Activated CD4-positive, alpha-beta T cell treated with anti-CD3 and anti-CD28 coated beads for 4 hours (primary cell): ENCODE results near the gene CASQ2.

Source experiments
- DNase-seq, 2 donors: peaks; one replicate each; pipeline ENCODE4 v3.0.0-alpha.2; 2020

CASQ2 gene

DNA sequence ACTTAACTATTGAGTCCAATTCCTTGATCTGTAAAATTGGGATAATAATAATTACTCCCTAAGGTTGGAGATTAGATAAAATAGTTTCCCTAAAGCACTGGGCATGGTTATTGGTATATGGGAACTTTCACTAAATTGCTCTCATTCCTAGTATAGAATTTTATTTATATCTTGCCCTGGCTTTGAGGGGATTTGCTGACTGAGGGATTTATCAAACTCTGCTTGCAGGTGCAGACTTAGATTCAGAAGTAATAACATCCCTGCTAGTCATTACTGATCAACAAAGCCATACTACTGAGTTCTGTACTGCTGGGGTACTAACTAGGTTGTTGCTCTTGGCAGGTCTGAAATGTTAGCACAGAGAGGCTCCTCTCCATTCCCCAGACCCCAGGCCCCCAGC lies 41.9 kb downstream of the CASQ2 start:
- DNase-seq, result no peak

- no peak for DNase-seq
These were observed 42.4 kb downstream of the CASQ2 start for GRCh38 chr1:115726161-115726560.

GRCh38 chr1:115725600-115725999 lies 42.9 kb downstream of the CASQ2 start:
- DNase-seq, result no peak

DNA sequence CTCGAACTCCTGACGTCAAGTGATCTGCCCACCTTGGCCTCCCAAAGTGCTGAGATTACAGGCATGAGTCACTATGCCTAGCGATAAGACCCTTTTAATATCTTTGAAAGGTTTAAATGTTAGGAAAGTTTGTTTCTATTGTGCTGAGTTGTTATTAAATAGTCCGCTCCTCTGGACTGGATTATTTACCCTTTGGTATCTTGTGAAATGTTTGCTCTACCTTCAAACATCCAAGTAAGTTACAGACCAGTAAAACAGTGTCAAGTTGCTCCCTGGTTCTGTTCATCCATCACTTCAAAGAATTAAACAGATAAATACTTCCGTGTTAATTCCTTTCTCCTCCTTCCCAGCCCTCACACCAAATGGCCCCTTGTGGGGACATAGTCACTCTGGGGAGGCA lies 44.8 kb downstream of the CASQ2 start:
- DNase-seq, result no peak

DNA sequence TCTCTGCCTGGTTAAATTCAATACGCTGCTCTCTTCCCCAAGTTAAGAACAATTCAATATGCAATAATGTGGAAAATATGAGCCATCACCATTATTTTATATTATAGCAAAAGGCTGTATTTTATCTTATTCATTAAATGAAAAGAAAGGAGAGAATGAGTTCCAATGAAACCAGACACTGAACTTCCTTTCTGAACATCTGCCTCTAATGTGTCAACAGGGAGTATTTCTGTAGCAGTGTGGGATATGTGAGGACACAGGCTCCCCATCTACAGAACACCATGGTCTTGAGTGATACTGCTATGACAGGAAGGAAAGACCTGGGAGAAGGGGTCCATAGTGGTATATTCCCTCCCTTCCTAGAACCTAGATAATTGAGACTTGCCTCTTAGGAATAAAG lies 46.3 kb downstream of the CASQ2 start:
- no peak for DNase-seq

DNA sequence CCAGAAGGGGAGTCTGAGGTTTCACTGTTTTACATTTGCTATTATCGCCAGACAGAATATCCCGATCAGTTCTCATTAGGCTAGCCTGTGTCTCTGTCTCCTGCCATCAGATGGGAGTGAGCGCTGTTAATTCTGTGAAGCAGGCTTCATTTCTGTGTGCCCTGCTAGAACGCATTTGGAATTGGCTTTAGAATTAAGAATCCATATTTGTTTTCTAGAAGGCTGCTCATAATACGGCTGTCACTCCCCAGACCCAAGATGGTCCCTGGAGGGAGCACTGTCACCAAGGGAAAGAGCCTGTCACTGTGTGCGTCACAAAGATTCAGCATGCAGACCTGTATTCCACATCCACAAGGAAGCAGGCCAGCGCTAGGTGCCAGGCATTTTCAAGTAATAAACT lies 49.2 kb downstream of the CASQ2 start:
- no peak for DNase-seq

DNA sequence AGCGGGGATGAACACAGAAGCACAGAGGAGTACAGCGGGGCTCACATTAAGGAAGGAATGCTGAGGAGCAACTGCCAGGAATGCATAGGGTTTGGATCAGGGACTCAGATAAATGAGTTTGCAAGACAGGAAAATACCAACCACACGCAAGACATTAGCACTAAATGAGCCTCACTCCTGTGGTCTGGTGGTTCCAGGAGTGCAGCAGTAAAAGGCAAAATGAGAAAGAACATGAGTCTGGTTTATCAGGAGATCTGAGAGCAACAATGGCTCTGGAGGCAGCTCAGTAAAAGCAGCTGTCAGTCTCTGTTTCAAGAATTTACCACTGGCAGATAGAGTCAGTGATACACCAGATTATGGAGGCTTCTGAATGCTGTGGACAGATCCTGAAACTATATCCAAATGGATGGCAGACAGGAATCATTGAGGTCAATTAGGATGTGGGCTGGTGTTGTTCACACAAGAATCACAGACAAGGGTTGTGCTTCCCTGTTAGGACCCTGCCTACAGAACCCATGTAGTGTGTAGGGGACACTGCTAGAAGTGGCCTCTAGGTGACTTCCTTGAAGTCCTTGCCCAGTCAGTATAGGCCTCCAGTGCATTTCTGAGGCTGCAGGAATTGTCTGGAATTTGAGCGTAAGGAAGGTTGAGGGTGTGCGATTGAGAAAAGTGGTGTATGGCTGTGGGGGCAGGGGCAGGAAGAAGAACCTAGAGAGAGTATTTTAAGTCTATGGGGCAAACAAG lies 50.3 kb downstream of the CASQ2 start:
- DNase-seq, result no peak

DNA sequence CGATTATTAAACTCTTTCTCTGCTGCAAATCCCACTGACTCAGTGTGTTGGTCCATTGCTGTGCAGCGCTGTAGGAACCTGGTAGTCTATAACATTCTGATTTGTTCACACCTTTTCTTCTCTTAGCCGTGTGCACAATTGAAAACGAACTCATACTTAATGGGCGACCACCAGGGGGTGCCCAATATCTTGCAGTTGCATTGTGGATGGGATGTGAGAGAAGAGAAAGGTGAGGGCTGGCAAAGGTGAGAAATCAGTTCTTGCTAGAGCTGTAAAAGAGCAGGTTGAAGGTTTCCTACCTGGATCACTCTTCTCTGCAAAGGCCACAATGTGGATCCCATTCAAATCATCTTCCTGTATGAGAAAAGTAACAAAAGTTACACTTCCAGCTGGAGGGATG lies 51.0 kb downstream of the CASQ2 start:
- peak in 1 of 2 donors; percentile 3 for DNase-seq

DNA sequence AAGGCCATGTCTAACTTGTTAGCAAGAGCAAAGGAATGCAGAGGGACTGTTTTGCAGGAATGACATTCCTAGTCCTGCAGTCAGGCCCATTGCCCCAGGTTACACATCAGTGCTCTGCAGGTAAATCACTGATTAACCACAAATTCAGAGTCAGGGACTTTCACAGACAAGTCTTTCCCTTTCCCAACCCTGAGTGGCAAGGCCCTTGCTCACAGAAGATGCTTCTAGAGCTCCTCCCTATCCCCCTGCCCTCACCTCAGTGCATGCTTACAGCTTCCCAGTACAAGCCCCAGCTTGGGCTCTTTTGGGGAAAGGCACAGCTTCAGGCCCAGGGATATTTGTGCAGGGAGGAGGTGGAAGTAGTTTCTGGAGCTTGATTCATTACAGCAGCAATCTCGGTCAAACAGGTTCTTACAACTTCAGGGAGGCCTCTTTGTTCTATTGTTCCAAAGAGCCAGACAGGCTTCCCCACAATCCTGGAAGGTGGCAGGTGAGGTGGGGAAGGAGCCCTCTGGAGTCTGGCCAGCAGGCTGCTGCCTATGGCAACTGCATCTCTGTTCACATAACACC lies 53.9 kb downstream of the CASQ2 start:
- DNase-seq, result no peak

GRCh38 chr1:115713906-115714305 lies 54.6 kb downstream of the CASQ2 start:
- no peak for DNase-seq

DNA sequence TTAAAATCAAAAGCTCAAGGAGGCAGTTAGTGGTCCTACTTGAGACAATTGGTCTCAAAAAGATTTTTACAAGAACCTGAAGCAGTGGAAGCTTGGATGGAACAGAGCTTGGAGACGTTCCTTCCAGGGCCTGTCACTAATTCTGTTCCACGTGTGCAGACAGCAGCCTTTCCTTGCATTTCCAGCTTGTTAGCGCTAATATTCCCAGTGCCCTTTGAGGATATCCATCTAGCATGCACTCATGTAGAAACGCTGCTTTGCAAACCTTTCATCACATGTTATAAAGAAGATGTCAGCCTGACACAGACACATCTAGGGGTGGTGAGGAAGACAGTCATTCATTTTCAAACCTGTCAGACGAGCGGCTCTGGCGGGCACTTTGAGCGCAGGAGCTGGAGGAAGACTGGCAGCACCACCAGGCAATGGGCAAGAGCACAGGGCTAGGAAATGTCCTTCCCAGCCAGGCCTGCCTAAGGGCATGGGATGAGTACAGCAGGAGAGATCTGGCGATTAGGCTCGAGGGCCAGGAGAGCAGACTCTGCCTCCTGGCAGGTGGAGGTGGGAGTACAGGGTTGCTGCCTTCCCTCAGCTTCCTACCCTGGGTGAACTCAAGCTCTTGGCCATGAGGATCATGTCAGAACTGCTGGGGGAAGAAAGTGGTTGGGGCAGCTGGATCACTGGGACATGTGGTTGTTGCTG lies 55.5 kb downstream of the CASQ2 start:
- DNase-seq, result no peak

- no peak for DNase-seq
These were observed 57.5 kb downstream of the CASQ2 start for GRCh38 chr1:115710859-115711624.

DNA sequence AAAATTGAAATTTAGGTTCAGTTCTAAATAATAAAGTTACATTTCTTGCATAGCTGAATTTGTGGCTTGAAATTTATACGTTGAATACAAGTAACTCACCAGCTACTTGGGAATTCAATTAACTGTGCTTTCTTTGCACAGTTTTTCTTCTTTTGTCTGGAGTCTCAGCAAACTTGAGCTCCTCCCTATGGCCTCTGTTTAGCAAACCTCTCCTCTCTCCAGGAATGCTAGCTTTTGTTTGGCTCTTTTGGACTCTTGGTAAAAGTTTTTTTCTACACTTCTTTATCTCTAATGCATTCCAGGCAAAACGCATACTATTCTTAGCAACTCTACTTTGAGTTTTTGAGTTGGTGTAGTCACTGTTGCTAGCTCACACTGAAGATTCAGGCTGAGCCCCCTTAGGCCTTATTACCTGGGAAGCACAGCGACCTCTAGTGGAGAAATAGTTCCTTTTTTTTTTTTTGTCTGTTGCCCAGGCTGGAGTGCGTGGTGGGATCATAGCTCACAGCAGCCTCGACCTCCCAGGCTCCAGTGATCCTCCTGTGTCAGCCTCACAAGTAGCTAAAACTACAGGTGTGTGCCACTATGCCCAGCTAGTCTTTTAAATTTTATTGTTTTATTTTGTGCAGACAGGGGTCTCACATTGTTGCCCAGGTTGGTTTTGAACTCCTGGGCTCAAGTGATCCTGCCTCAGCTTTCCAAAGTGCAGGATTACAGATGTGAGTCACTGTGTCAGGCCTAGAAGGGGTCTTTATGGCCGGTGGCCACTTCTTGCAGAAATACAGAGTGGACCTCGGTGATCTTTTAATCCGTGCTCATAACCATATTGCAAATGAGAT lies 61.7 kb downstream of the CASQ2 start:
- no peak for DNase-seq

DNA sequence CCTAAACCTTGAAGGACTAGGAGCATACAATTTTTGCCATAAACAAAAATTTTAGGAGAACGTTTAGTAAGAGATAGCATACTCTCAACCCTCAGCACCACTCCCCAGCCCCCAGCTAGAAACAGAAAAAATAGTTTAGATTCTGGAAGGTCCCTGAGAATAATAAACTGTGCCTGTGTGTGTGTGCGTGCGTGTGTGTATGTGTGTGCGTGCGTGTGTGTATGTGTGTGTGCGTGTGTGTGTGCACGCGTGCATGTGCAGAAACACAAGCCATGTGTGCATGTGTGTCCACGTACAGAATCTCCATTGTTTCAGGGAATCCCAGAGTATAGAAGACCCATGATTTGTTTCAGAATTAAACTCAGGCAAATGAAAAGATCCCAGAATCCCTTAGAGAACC lies 62.6 kb downstream of the CASQ2 start:
- no peak for DNase-seq

DNA sequence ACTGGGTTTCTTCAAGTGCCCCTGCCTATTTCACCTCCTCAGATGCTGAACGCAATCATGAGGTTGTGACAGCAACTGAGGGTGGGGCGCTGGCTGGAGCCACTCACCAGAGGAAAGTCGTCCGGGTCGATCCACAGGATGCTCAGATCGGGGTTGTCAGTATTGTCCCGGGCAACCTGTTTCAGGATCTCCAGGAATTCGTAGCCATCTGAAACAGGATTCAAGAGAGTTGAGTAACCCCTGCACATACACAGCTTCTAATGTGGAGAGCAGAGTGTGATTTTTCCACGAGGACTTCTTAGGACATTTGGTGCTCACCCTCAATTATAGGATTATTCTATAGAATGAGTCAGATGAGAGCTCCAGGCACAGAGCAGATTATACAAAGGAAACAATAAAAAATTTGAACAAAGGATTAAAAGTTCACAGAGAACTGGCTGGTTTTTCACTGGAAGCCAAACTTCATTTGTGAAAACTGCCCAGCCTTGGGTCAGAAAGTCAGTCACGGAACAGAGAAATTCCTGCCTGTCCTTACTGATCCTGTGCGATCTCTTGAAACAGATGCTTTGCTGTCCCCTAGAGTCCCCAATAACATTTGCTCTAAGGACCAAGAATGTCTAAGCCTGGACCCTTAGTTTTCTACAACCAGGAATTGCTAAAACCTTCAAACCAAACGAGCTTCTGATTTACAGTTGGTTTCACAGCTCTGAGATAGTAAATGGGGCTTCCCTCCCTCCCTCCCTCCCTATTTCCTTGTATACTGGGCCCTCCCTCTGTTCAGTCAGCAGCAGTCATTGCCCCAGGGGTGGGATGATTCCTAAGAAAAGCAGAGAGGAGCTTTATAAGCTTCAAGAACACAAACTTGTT lies 63.2 kb downstream of the CASQ2 start:
- DNase-seq, result no peak

DNA sequence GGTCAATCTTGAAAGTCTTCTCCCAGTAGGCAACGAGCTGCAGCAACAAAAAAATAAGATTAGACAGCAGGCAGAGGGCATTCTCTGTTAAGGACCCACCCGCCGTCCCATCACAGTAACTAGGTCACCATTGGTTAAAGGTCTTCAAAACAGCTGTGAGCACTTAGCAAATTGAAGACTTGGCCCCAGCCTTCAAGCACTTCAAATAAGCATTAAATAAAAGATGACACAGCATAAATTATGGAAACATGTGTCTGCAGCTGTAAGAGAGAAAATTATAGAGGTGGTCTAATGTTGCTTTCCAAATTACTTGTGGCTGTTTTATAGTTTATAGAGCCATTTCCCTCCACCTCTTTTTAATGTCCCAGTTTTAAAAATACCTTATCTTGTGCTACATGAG lies 65.6 kb downstream of the CASQ2 start:
- DNase-seq, result no peak

- DNase-seq, result no peak
These were observed 67.4 kb downstream of the CASQ2 start for GRCh38 chr1:115701090-115701489.

GRCh38 chr1:115697619-115698018 lies 70.9 kb downstream of the CASQ2 start:
- DNase-seq, result no peak

DNA sequence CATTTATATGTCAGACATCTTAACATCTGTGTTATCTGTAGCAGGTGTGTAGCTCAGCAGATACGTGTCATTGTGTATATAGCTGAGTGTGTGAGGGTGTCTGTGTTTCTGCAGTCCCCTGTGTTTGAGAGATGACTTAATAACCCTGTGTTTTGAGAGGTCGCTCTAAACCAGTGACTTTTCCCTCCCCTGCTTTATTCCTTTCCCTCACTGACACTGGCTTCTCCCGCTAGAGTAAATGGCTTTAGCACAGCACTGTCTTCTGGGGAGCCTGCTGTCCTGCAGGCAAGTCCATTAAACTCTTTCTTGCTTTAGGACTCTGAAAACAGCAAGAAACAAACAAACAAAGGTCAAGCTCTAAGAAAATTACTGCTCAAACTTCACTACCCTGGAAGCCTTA lies 73.7 kb downstream of the CASQ2 start:
- no peak for DNase-seq

GRCh38 chr1:115692224-115692623 lies 76.3 kb downstream of the CASQ2 start:
- no peak for DNase-seq

DNA sequence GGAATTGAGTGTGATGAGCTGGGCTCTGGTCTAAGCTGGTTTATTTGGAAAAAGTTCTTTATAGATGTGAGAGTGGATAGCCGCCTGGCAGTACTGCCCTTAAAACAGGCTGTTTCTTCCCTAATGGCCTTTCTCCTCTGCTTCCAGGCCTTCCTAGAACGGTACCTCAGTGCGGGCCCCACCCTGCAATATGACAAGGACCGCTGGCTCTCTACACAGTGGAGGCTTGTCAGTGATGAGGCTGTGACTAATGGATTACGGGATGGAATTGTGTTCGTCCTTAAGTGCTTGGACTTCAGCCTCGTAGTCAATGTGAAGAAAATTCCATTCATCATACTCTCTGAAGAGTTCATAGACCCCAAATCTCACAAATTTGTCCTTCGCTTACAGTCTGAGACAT lies 77.5 kb downstream of the CASQ2 start:
- no peak for DNase-seq

GRCh38 chr1:115687744-115688143 lies 80.8 kb downstream of the CASQ2 start:
- DNase-seq, result no peak
